ENCODE measurements around the gene RASGRP2. TPM values are rescaled to one million over a fixed set of nuclear protein-coding genes. Genes with fewer than 3 reads are reported as not detected.

The RASGRP2 gene
- total and polyA plus RNA-seq, 7 donors: 2.6 to 14.7 (median 8.0) TPM

DNA sequence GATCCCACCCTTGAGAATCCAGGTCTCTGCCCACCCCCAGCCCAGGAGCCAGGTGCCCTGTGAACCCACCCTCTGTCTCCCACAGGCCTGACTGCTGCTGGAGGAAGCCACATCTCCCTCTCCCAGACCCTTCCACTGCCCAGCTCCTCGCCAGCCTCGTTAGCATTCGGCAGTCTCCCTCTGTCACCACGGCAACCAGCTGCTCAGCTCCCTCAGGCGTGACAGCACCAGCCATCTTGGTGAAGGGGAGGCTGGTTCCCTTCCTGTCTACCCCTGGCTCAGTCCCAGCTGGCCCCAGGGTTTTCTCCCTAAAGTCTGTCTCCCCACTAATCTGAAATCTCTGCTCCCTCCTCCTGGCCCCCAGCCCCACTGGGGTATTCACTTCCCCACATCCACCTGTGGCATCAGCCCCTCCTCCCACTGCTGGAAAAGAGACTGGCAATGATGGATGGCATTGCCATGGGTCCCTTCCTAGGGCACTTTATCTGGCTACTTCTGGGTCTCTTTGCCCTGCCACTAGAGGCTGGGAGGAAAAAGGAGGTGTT lies 49.0 kb downstream of the RASGRP2 start:
- Histone ChIP-seq H3K9me3 (no peaks in the 10 kb centered on the region), H3K27me3 (ENCODE audit: insufficient read depth in 3 of 3, low read length in 2 of 3) (no peaks in the 10 kb centered on the region), H3K27ac (no peak overlapping the region), H3K4me3 (no peak overlapping the region), H3K36me3 (ENCODE audit: insufficient read depth in 1 of 2, low read depth in 1 of 2) (no peaks in the 10 kb centered on the region), H3K4me1 (no peaks in the 10 kb centered on the region)
- 34 to 50% (median 42%) methylated on average over 5 of the region's 5 CpGs for WGBS, 3 donors
- TF ChIP-seq, protein P1, sequence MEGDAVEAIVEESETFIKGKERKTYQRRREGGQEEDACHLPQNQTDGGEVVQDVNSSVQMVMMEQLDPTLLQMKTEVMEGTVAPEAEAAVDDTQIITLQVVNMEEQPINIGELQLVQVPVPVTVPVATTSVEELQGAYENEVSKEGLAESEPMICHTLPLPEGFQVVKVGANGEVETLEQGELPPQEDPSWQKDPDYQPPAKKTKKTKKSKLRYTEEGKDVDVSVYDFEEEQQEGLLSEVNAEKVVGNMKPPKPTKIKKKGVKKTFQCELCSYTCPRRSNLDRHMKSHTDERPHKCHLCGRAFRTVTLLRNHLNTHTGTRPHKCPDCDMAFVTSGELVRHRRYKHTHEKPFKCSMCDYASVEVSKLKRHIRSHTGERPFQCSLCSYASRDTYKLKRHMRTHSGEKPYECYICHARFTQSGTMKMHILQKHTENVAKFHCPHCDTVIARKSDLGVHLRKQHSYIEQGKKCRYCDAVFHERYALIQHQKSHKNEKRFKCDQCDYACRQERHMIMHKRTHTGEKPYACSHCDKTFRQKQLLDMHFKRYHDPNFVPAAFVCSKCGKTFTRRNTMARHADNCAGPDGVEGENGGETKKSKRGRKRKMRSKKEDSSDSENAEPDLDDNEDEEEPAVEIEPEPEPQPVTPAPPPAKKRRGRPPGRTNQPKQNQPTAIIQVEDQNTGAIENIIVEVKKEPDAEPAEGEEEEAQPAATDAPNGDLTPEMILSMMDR (IDR thresholded peaks at IDR 0.05): no peak
- no peak for DNase-seq
- intact Hi-C loops (cut with DNase I): no loop called here
- ATAC-seq: no peak

DNA sequence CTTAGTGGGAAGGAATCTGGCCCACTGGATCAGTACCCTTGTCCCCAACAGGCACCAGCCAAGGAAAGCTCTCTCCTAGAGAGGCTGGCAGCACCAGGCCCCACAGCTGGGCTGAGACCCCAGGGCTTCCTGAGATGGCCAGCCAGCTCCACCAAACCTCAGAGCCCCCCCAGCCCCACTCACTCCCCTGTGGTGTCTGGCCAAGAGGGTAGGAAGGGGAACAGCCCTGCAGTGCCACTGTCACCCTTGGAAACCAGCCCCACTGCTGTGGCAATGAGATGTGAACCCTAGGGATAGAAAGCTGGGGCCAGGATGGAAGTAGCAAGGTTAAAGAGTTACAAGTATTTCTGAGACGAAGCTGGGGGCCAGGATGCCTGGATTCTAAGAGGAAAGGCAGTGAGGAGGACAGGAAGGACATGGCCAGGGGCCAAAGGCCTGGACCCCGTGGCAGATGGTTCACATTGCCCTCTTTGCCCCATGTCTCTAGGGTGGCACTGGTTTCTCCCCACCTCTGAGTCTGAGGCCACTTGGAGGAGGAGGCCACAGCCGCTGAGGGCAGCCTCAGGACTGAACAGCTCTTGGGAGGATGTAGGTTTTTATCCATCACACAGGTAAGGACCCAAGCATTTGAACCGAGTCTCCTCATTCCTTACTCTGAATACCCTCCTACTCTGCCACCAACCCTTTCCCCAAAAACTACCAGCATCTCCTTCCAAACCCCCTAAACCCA lies 49.8 kb downstream of the RASGRP2 start:
- H3K36me3 ChIP-seq (ENCODE audit: insufficient read depth in 1 of 2, low read depth in 1 of 2): no peaks in the 10 kb centered on the region
- WGBS, 3 donors: 63 to 70% (median 66%) methylated on average over 4 of the region's 4 CpGs
- intact Hi-C loops (cut with DNase I): no loop called here
- no peak overlapping the region for H3K4me3 ChIP-seq
- H3K27me3 ChIP-seq (ENCODE audit: insufficient read depth in 3 of 3, low read length in 2 of 3): no peaks in the 10 kb centered on the region
- no peak for DNase-seq
- TF ChIP-seq, protein P1 (IDR thresholded peaks at IDR 0.05): no peak
- no peaks in the 10 kb centered on the region for H3K9me3 ChIP-seq
- H3K27ac ChIP-seq: no peak overlapping the region
- peaks cover 3% of the 10 kb centered on the region for H3K4me1 ChIP-seq
- ATAC-seq: no peak

DNA sequence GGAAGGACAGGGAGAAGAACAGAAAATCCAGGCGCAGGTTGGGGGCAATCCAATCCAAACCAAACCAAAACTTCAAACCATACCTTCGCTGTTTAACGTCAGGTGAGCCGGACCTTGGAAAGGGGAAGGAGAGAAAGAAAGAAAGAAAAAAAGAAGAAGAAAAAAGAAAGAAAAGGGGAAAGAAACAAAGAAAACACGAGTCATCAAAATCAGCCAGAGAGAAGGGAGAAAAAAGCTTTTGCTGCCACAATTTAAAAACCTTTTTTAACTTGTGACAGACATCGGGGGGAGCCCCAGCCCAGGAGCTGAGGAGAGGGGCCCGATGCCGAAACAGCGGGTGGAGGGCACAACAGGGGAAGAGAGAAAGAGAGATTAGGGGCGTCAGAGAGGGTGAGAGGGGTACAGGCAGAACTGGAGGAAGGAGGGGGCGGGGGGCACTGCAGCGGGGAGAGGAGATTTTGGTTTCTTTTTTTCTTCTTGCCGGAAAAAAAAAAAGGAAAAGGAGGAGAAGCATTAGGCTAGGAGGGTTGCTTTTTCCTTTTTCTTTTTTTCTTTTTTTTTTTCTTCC lies 51.1 kb downstream of the RASGRP2 start:
- H3K9me3 ChIP-seq: no peaks in the 10 kb centered on the region
- ATAC-seq: no peak

DNA sequence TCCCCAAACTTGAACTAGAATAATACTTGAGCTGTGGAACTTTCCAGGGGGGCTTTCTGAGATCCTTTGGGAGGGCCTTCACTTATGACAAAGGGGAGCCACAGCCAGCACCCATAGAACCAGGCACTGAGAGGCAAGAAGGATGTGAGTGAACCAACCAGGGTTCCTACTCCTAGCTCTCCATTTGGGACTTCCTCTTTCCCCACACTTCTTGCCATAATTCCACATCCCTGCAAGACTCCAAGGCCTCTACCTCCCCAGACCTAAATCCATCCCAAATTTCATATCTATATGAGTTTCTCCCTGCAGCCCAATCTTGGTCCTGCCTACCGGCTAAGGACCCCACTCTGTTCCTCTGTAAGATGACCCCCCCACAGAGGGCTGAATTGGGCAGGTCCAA lies 52.4 kb downstream of the RASGRP2 start:
- intact Hi-C loops (cut with DNase I): no loop called here
- 100% methylated on average over 1 of the region's 1 CpG for WGBS, 3 donors

More for the DNA sequence above, 51.1 kb downstream of the RASGRP2 start:
- Histone ChIP-seq H3K27me3 (ENCODE audit: insufficient read depth in 3 of 3, low read length in 2 of 3) (no peaks in the 10 kb centered on the region), H3K36me3 (ENCODE audit: insufficient read depth in 1 of 2, low read depth in 1 of 2) (no peaks in the 10 kb centered on the region), H3K4me3 (no peak overlapping the region), H3K27ac (no peak overlapping the region), H3K4me1 (peaks cover 11% of the 10 kb centered on the region)
- DNase-seq: no peak
- 66 to 67% (median 66%) methylated on average over 13 of the region's 13 CpGs for WGBS, 3 donors
- TF ChIP-seq, protein P1 (IDR thresholded peaks at IDR 0.05): no peak
- intact Hi-C loops (cut with DNase I): no loop called here

More for the DNA sequence above, 52.4 kb downstream of the RASGRP2 start:
- peaks cover 18% of the 10 kb centered on the region for H3K4me1 ChIP-seq
- no peaks in the 10 kb centered on the region for H3K27me3 ChIP-seq (ENCODE audit: insufficient read depth in 3 of 3, low read length in 2 of 3)
- H3K36me3 ChIP-seq (ENCODE audit: insufficient read depth in 1 of 2, low read depth in 1 of 2): no peaks in the 10 kb centered on the region
- TF ChIP-seq, protein P1 (IDR thresholded peaks at IDR 0.05): no peak
- no peak overlapping the region for H3K27ac ChIP-seq
- ATAC-seq: no peak
- H3K4me3 ChIP-seq: no peak overlapping the region
- no peak for DNase-seq
- no peaks in the 10 kb centered on the region for H3K9me3 ChIP-seq

Data from psoas muscle (tissue), 8 donors.